ENCODE results near the gene ARL15.

The ARL15 gene

DNA sequence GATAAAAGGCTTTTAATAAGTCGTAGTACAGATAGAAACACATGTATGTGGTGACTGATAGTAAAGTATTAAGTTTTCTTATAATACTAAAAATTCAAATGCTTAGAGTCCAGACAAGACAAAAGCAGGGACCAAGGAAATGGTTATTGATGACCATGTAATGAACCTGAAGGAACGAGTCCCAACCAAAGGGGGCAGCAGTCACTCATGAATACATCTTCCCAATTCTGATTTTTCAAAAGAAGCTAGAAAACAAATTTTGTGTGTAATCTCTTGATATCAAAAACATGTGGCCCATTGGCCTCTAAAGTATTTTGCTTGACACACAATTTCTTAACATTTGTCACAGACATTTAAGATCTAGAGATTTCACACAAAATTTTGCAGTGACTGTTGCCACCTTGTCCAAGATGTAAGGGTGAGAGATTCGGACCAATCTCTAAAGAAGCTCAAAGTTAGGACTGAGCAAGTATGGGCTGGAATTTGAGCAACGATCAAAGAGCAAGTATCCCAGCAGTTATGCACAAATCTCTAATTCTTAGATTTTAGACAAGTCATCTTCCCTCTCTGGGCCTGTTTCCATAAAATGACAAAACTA lies 66.8 kb downstream of the ARL15 start:
- peak; percentile 51 for DNase-seq

DNA sequence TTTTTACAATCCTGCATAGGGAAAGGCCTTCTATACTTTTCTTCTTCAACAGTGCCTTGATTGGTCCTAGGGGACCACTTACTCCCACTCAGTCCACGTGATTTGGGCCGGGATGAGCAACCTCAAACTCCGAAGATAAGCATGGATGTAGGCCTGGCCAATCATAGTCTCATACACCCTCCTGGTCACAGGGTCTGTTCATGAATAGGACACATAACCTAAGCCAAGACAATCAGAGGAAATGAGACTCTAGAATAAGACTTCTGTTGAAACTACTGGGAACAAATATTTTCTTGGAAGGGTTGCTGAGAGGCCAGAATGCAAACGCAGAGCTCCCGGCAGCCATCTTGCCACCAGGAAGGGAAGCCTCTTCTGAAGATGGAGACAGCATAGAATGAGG lies 68.1 kb downstream of the ARL15 start:
- no peak for DNase-seq

GRCh38 chr5:54234304-54234933 lies 76.0 kb downstream of the ARL15 start:
- DNase-seq, result peak; percentile 48

DNA sequence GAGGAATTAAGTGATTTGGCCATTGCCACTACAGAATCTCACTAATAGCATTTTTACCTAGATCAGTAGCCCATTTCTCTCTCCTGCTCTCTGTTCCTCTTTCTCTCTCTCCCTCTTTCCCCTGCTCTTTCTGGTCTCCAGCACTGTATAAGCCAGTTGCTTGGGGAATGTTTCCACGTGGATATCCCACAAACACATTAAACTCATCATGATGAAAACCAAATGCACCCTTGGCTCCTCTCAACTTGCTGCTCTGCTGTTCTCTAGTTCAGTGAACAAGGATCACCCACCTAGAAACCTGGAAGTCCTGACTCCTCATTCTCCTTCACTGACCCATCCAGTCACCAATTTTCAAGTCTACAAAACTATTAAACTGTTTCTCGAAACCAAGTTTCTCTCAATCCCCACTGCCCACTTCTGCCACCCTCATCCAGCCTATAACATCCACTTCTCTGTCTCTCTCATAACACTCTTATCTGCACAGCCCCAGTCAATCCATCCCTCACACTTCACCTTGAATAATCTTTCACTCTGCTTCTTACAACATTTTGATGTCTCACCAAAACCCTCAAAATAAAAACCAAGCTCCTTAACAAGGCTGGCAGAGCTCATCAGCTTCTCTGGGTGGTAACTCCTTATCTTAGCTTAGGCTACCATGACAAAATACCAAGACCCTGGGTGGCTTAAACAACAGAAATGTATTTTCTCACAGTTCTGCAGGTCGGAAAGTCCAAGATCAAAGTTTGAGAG lies 79.3 kb downstream of the ARL15 start:
- no peak for DNase-seq

DNA sequence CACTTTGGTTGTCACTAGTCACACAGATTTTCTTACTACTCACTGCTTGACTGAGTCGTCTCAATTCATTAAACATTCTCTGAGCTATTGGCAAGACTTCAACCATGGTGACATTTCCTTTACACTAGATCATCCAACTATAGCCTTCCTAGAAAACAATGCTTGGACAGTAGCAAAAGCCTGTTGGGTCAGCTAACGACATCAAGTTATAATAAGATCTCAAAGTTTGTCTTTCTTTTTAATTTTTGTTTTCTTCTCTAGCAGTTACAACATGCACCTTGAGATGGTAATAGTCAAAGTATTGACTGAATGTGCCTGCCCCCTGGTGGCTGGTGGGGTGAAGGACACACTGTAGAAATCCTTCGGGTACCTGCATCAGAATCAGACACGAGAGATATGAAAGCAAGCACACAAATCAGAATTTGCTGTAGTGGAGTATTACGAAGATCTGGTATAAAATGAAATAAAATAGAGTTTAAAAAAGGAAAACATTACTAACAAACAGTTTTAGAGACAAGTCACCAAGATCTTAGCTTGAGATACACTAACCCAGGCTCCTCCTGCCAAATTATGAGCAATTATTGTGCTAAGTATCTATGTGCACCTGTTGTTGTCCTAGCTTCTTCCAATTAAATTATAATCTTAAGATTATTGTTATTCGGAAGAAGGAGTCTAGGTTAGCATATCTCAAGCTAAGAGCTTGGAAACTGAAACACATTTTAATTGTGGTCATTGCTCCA lies 81.2 kb downstream of the ARL15 start:
- DNase-seq, result peak; percentile 57

- no peak for DNase-seq
Measured at GRCh38 chr5:54227759-54228158, 82.6 kb downstream of the ARL15 start.

- no peak for DNase-seq
Measured at GRCh38 chr5:54227109-54227508, 83.3 kb downstream of the ARL15 start.

GRCh38 chr5:54226215-54226614 lies 84.2 kb downstream of the ARL15 start:
- no peak for DNase-seq

DNA sequence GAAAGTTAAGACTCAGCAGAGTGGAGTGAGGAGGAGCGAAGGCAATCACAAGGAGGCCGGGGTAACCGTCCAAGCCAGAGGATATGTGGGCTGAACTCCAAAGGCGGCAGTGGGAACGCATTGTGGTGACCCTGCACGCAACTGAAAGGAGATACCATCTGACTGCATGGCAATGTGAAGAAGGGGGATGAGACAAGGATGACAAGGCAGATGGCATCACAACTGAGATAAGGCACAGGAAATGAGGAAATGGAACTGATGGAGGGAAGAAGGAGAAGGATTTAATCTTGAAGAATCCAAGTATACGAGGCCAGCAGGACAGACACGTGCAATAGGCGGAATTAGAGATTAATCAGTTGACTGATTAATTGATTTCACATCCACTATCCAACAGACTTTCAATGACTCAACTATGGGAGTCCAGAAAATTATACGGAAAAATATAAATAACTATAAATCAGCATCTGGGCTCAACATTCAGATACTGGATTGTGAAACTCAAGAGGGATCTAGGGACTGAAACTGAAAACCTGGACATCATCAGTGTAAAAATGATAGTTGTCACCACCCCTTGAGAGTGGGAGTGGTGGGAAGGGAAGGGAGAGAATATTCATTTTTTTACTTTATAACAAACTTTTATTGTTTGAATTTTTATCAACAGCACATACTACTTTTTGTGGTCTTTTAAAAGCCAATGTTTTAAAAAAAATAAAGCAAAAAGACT lies 86.1 kb downstream of the ARL15 start:
- DNase-seq, result no peak

DNA sequence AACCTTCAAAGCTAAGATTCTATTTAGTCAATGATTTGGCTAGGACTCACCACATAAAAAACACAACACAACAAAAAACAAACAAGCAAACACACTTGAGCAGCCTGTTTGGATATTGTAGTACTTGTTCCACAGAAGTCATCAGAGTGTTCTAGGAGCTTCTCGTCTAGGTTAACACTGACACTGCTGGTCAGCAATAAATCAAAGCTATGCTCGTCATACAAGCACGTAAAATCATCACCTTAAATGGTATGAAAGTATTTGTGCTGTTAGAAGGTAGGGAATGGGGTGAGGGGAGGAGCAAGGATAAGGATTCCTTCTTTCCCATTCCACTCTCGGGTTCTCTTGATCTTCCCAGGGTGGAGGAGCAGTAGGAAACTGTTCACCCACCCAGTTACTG lies 88.0 kb downstream of the ARL15 start:
- no peak for DNase-seq

GRCh38 chr5:54221135-54221534 lies 89.2 kb downstream of the ARL15 start:
- DNase-seq, result no peak

DNA sequence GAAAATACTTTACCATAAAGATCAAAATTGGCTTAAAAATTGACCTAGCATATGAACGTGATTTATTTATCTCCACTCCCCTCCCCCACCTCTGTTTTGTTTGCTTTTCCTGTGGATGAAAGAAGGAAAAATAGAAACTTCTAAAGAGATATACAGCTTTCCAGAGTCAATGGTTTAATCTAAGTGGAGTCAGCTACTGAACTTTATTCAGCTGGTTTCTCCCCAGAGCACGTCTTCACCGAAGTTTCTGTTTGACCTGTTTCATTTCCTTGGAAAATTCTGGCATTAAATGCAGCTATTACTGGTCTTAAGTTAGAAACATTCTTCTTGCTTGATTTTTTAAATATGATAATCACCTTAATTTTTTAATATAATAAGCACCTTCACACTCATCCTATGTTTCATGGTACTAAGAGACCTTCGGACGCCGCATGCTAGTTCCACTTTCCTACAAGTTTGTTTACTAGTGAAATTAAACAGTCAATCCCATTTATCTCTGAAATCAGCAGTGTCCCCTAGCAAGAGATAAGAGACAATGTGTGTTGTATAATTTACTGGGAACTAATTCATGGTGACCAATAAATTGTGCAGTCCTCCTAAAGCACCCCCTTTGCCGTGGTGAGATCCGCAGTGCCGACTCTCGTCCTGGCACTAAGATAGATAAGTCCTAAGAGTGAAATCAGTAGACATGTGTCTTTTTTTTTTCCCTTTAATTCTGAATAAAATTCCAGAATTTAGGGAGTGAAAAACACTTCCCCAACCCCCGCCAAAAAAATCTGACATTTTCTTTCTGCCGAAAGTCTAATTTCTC lies 89.9 kb downstream of the ARL15 start:
- no peak for DNase-seq

GRCh38 chr5:54217826-54218503 lies 92.4 kb downstream of the ARL15 start:
- DNase-seq, result peak; percentile 77

DNA sequence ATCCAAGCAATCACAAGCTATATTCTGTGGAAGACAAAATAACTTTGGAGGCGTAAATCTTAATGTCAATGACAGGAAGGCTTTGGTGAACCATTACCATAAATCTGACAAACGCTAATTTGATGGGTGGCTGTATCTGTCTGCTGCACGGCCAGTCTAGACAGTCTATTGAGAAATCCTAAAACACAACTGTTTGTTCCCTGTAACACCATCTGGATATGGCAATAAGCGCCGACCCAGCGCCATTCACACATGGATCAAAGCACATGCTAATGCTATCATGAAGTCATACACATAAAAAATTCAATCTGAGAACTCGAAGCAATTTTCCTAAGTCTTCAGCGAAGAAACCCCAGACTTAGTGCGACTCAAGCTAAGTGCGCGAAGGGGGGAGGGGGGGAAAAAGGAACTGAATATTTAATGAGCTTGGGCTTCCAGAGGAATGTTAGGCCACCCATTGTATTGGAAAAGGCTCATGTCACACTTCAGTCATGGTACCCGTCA lies 95.1 kb downstream of the ARL15 start:
- DNase-seq, result no peak

DNA sequence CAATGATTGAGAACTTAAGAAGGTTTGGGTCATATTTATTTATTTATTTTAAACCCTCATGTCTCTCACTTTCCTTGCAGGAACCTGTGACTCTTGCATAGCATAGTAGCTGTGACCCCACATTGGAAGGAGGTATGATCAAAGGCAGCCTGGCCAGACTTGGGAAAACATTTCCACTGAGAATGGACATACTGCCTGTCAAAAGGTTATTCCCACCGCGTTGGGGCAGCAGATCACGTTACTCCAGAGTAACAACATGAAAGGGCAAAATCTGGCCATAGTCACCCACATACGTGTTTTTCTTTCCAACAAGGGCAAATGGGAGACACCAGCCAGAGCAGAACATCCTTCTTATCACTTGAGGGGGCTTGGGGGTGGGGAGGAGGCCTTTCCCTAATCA lies 95.7 kb downstream of the ARL15 start:
- no peak for DNase-seq

GRCh38 chr5:54212331-54212730 lies 98.0 kb downstream of the ARL15 start:
- DNase-seq, result peak; percentile 23

DNA sequence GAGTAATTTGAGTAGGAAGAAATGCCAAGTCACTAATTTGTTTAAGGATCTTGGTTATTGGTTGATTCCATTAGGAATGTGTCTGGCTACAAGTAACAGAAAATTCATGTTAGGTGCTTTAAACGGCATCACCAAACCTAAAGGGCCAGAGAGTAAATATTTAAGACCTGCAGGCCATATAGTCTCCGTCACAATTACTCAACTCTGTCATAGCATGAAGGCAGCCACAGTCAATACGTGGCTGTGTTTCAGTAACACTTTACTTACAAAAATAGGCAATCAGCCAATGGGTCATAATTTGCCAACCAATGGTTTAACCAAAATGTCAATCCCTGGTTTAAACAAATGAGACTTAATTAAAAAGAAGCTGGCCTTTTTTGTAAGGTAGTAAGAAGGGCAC lies 98.5 kb downstream of the ARL15 start:
- DNase-seq, result no peak

GRCh38 chr5:54207566-54207965 lies 102.8 kb downstream of the ARL15 start:
- no peak for DNase-seq

- DNase-seq, result no peak
Measured at GRCh38 chr5:54206580-54207229, 103.7 kb downstream of the ARL15 start.

GRCh38 chr5:54205918-54206317 lies 104.5 kb downstream of the ARL15 start:
- no peak for DNase-seq

- no peak for DNase-seq
Measured at GRCh38 chr5:54205453-54205852, 104.9 kb downstream of the ARL15 start.
